BE2C (cell line): ENCODE data around the gene MTA1.

Experiments
- DNase-seq: peaks from one replicate; pipeline ENCODE4 v3.0.0-alpha.2; 2020
- H3K27me3 ChIP-seq: fragments of 250-450 bp; sonication (Bioruptor Pico); 2 replicates; pipeline ENCODE4 v1.5.1; 2020; ENCODE audit warnings: mild to moderate bottlenecking
- H3K36me3 ChIP-seq: fragments of 250-450 bp; sonication (Bioruptor Pico); 2 replicates; pipeline ENCODE4 v1.5.1; 2020; ENCODE audit warnings: mild to moderate bottlenecking
- H3K4me1 ChIP-seq: fragments of 250-450 bp; sonication (Bioruptor Pico); 2 replicates; pipeline ENCODE4 v1.5.1; 2020
- H3K4me3 ChIP-seq: 2 replicates; pipeline ENCODE4 v1.5.1; 2011; ENCODE audit warnings: low read depth, low read length
- H3K9me3 ChIP-seq: fragments of 250-450 bp; sonication (Bioruptor Pico); 2 replicates; pipeline ENCODE4 v1.5.1; 2020
- CTCF ChIP-seq: IDR thresholded peaks from 2 replicates; pipeline ENCODE4 v1.5.1; 2012; ENCODE audit warnings: mild to moderate bottlenecking, low read depth, low read length

Gene MTA1

GRCh38 chr14:105473033-105473676 is 53.5 kb downstream of the MTA1 start:
- Histone ChIP-seq H3K36me3 (peaks cover 11% of the 10 kb centered on the region), H3K9me3 (no peaks in the 10 kb centered on the region), H3K4me3 (peak overlapping the region; percentile 51), H3K27me3 (no peaks in the 10 kb centered on the region), H3K4me1 (peaks cover 47% of the 10 kb centered on the region)
- TF ChIP-seq CTCF: no peak
- DNase-seq: peak; percentile 80

- H3K27me3 ChIP-seq: no peaks in the 10 kb centered on the region
- no peaks in the 10 kb centered on the region for H3K9me3 ChIP-seq
- DNase-seq: peak; percentile 97
- TF ChIP-seq CTCF: no peak
- peaks cover 6% of the 10 kb centered on the region for H3K36me3 ChIP-seq
- H3K4me3 ChIP-seq: peak overlapping the region; percentile 51
- peaks cover 43% of the 10 kb centered on the region for H3K4me1 ChIP-seq
Measured at GRCh38 chr14:105473677-105474482, 54.3 kb downstream of the MTA1 start.

- Histone ChIP-seq H3K9me3 (no peaks in the 10 kb centered on the region), H3K4me3 (peak within 1 kb of the TSS; percentile 67), H3K4me1 (peaks cover 41% of the 10 kb centered on the region), H3K27me3 (no peaks in the 10 kb centered on the region), H3K36me3 (peaks cover 4% of the 10 kb centered on the region)
- TF ChIP-seq CTCF: no peak
- DNase-seq: peak; percentile 80
Measured at GRCh38 chr14:105474483-105475268, 55.0 kb downstream of the MTA1 start, which contains the start of gene CRIP2. Gene CRIP2, plus strand, starts transcription at chr14:105474821. Its CDS starts 42 bp downstream, at chr14:105474863.

GRCh38 chr14:105475269-105476096 is 55.9 kb downstream of the MTA1 start:
- Histone ChIP-seq H3K27me3 (no peaks in the 10 kb centered on the region), H3K9me3 (no peaks in the 10 kb centered on the region)

More at GRCh38 chr14:105475269-105476096, 55.9 kb downstream of the MTA1 start:
- DNase-seq: peak; percentile 76
- H3K36me3 ChIP-seq: peaks cover 7% of the 10 kb centered on the region
- peaks cover 43% of the 10 kb centered on the region for H3K4me1 ChIP-seq
- no peak for TF ChIP-seq CTCF
- H3K4me3 ChIP-seq: peak overlapping the region; percentile 67
